Measurements from ENCODE around the gene ZFP69. TPM values are rescaled to one million over a fixed set of nuclear protein-coding genes. Genes with fewer than 3 reads are reported as not detected.

Gene ZFP69
- total and polyA plus RNA-seq, 2 of the 4 experiments (the other 2 are of a cell fraction) = 1.2 to 1.6 TPM

- no peak overlapping the region for H2AK9ac ChIP-seq (replicated peaks; ENCODE audit: low read depth, low read length, poor library complexity)
- no peak overlapping the region for H3K4me2 ChIP-seq (ENCODE audit: low read depth, low read length)
- POLR2A ChIA-PET (ENCODE audit: unreplicated experiment) = no interaction called here
- peaks cover 6 to 7% of the 10 kb centered on the region in 2 experiments; a peak in 2 of 4 replicates for H3K79me1 ChIP-seq (ENCODE audit: low read depth in 1 of 2, low read length in 2 of 2)
- no peak overlapping the region for H3K14ac ChIP-seq (replicated peaks; ENCODE audit: low read depth, low read length)
- no peak overlapping the region for H2AK5ac ChIP-seq (ENCODE audit: low read depth, low read length)
- H3K27me3 ChIP-seq (ENCODE audit: control insufficient read depth, insufficient read depth, low read length) = no peaks in the 10 kb centered on the region
- H3K9me3 ChIP-seq (ENCODE audit: control insufficient read depth, insufficient read depth, low read length) = peaks cover 44% of the 10 kb centered on the region
- no peak overlapping the region for H3K27ac ChIP-seq (ENCODE audit: insufficient read depth, low read length)
- no peak overlapping the region for H3K23ac ChIP-seq (ENCODE audit: low read depth, low read length)
- no TSS peak for BruUV-seq (replicated peaks)
- intact Hi-C loops (cut with micrococcal nuclease) = no loop called here
- TF ChIP-seq MAFK (IDR thresholded peaks at IDR 0.05; ENCODE audit: low read depth, low read length) = no peak
- no peak for TF ChIP-seq NFE2L2 (IDR thresholded peaks at IDR 0.05; ENCODE audit: low read depth, low read length)
- TF ChIP-seq SMC3 (IDR thresholded peaks at IDR 0.05; ENCODE audit: low read depth, low read length) = no peak
- TF ChIP-seq RAD21 (IDR thresholded peaks at IDR 0.05; ENCODE audit: low read length) = no peak
- TF ChIP-seq BHLHE40 (IDR thresholded peaks at IDR 0.05; ENCODE audit: low read depth, low read length) = no peak
- TF ChIP-seq ELK1 (IDR thresholded peaks at IDR 0.05; ENCODE audit: borderline replicate concordance, low read depth, low read length) = no peak
- TF ChIP-seq MAZ (IDR thresholded peaks at IDR 0.05; ENCODE audit: borderline replicate concordance, low read depth, low read length) = no peak
- TF ChIP-seq CTCF (conservative IDR thresholded peaks at IDR 0.05; ENCODE audit: low read depth, low read length) = no peak
- TF ChIP-seq CEBPB (IDR thresholded peaks at IDR 0.05; ENCODE audit: low read depth, low read length) = no peak
- no peak for TF ChIP-seq MXI1 (IDR thresholded peaks at IDR 0.05; ENCODE audit: borderline replicate concordance, low read depth, low read length)
- TF ChIP-seq POLR2A (IDR thresholded peaks at IDR 0.05; ENCODE audit: low read depth, low read length) = no peak
- TF ChIP-seq CHD1 (IDR thresholded peaks at IDR 0.05; ENCODE audit: low read depth, low read length) = no peak
- TF ChIP-seq FOS (IDR thresholded peaks at IDR 0.05; ENCODE audit: low read depth, low read length) = no peak
- TF ChIP-seq USF2 (IDR thresholded peaks at IDR 0.05; ENCODE audit: low read depth, low read length) = no peak
- no peak overlapping the region for H4K5ac ChIP-seq (ENCODE audit: low read depth, low read length)
- H2AFZ ChIP-seq (replicated peaks; ENCODE audit: low read length, poor library complexity) = no peak overlapping the region
- no peak overlapping the region for H3K4me3 ChIP-seq (ENCODE audit: insufficient read depth, low read depth, low read length)
- no peak overlapping the region for H2BK15ac ChIP-seq (ENCODE audit: low read depth, low read length)
- H3K56ac ChIP-seq (ENCODE audit: extremely low read depth, insufficient read depth, low read length) = no peak overlapping the region
- no peak overlapping the region for H2BK5ac ChIP-seq (ENCODE audit: low read depth, low read length, poor library complexity, severe bottlenecking)
- no peak for ATAC-seq (ENCODE audit: low read depth)
- in situ Hi-C loops (cut with MboI; ENCODE audit: low sequenced_read_pairs) = no loop called here
- CTCF ChIA-PET = no interaction called here
- H3K18ac ChIP-seq (ENCODE audit: low read depth, low read length) = no peak overlapping the region
- no peak overlapping the region for H3K4ac ChIP-seq (ENCODE audit: low read depth, low read length)
- H2BK120ac ChIP-seq (ENCODE audit: low read depth, low read length) = no peak overlapping the region
- H3K4me1 ChIP-seq (ENCODE audit: control insufficient read depth, insufficient read depth, low read length) = no peaks in the 10 kb centered on the region
- WGBS, 2 experiments (ENCODE audit: extremely low coverage in 2 of 2, insufficient read length in 1 of 2) = no CpG with 5 or more reads among the region's 2 CpGs
- dilution Hi-C loops (cut with HindIII; ENCODE audit: low sequenced_read_pairs, unreplicated experiment) = no loop called here
- H3K9ac ChIP-seq (ENCODE audit: low read depth, low read length) = no peak overlapping the region
- peaks cover 13% of the 10 kb centered on the region for H3K36me3 ChIP-seq (ENCODE audit: control insufficient read depth, insufficient read depth, low read length)
- no peaks in the 10 kb centered on the region for H3K9me1 ChIP-seq (ENCODE audit: insufficient read depth, low read length)
- no peaks in the 10 kb centered on the region for H4K20me1 ChIP-seq (ENCODE audit: insufficient read depth, low read length)
- H4K8ac ChIP-seq (ENCODE audit: low read depth in 2 of 2, low read length in 2 of 2) = no peak overlapping the region
- no peak overlapping the region for H2BK20ac ChIP-seq (ENCODE audit: low read depth, low read length)
- H4K91ac ChIP-seq (ENCODE audit: insufficient read depth, low read depth, low read length) = no peak overlapping the region
- DNase-seq = no peak
Measured at GRCh38 chr1:40519517-40519916, 42.4 kb downstream of the ZFP69 start.
